Skeletal muscle tissue (tissue), 4 donors: ENCODE results near the gene IL1B. TPM values are rescaled to one million over a fixed set of nuclear protein-coding genes. Genes with fewer than 3 reads are reported as not detected.

Source experiments
- H3K27ac ChIP-seq: one replicate; pipeline ENCODE4 v1.7.0; 2013; ENCODE audit warnings: mild to moderate bottlenecking, low read depth, low read length, inconsistent platforms
- H3K27me3 ChIP-seq, 3 donors: one replicate each; pipeline ENCODE4 v1.7.0; 2013; ENCODE audit warnings: low read length in 3 of 3; ENCODE audit not compliant: control insufficient read depth in 3 of 3, insufficient read depth in 3 of 3
- H3K36me3 ChIP-seq, 3 donors: one replicate each; pipeline ENCODE4 v1.7.0; 2013; ENCODE audit warnings: low read length in 3 of 3; ENCODE audit not compliant: control insufficient read depth in 3 of 3, insufficient read depth in 3 of 3
- H3K4me1 ChIP-seq, 3 donors: one replicate each; pipeline ENCODE4 v1.7.0; 2013; ENCODE audit warnings: low read length in 3 of 3, mild to moderate bottlenecking in 3 of 3; ENCODE audit not compliant: control insufficient read depth in 3 of 3, insufficient read depth in 3 of 3
- H3K4me3 ChIP-seq, 3 donors: one replicate each; pipeline ENCODE4 v1.7.0; 2013; ENCODE audit warnings: low read length in 3 of 3
- H3K9ac ChIP-seq, 3 donors: one replicate each; pipeline ENCODE4 v1.7.0; 2013; ENCODE audit warnings: low read length in 3 of 3, mild to moderate bottlenecking in 3 of 3, moderate library complexity in 2 of 3, low read depth in 1 of 3
- H3K9me3 ChIP-seq, 3 donors: one replicate each; pipeline ENCODE4 v1.7.0; 2013; ENCODE audit warnings: low read length in 3 of 3; ENCODE audit not compliant: control insufficient read depth in 3 of 3
- total RNA-seq: library from RNA; depleted of rRNA; stranded (reverse); fragments of >200 nt; gene quantifications from one replicate; pipeline ENCODE4 v1.2.3, GENCODE V29; 2014
- donor health status: Osteomylitis.

IL1B gene
- total RNA-seq, 1 donor from 2014 or later: 1.0 TPM

- no peaks in the 10 kb centered on the region for H3K9me3 ChIP-seq
- H3K36me3 ChIP-seq: no peaks in the 10 kb centered on the region
- no peak overlapping the region for H3K27ac ChIP-seq
- H3K4me3 ChIP-seq: no peak overlapping the region
- no peaks in the 10 kb centered on the region for H3K4me1 ChIP-seq
- H3K9ac ChIP-seq: no peak overlapping the region
- no peaks in the 10 kb centered on the region for H3K27me3 ChIP-seq
These were observed 17.5 kb downstream of the IL1B start for GRCh38 chr2:112819081-112819480.

GRCh38 chr2:112818094-112818902 is 18.3 kb downstream of the IL1B start:
- H3K4me1 ChIP-seq: peaks cover 0 to 2% (median 0%) of the 10 kb centered on the region in 3 donors
- H3K9me3 ChIP-seq: no peaks in the 10 kb centered on the region
- no peak overlapping the region for H3K27ac ChIP-seq
- H3K9ac ChIP-seq: no peak overlapping the region
- H3K27me3 ChIP-seq: no peaks in the 10 kb centered on the region
- H3K4me3 ChIP-seq: no peak overlapping the region
- no peaks in the 10 kb centered on the region for H3K36me3 ChIP-seq

- H3K9ac ChIP-seq: no peak overlapping the region
- H3K27me3 ChIP-seq: no peaks in the 10 kb centered on the region
- no peaks in the 10 kb centered on the region for H3K9me3 ChIP-seq
- H3K4me3 ChIP-seq: no peak overlapping the region
- peaks cover 4 to 9% (median 8%) of the 10 kb centered on the region in 3 donors for H3K4me1 ChIP-seq
- H3K27ac ChIP-seq: no peak overlapping the region
- no peaks in the 10 kb centered on the region for H3K36me3 ChIP-seq
These were observed 19.4 kb downstream of the IL1B start for GRCh38 chr2:112817082-112817689.

GRCh38 chr2:112814278-112814677 is 22.3 kb downstream of the IL1B start:
- Histone ChIP-seq H3K36me3 (no peaks in the 10 kb centered on the region), H3K9me3 (no peaks in the 10 kb centered on the region), H3K9ac (no peak overlapping the region), H3K4me3 (no peak overlapping the region), H3K27ac (no peak overlapping the region), H3K4me1 (peaks cover 4 to 17% (median 15%) of the 10 kb centered on the region in 3 donors), H3K27me3 (no peaks in the 10 kb centered on the region)

GRCh38 chr2:112813280-112813966 is 23.2 kb downstream of the IL1B start:
- H3K27ac ChIP-seq: no peak overlapping the region
- no peaks in the 10 kb centered on the region for H3K27me3 ChIP-seq
- H3K4me3 ChIP-seq: no peak overlapping the region
- H3K36me3 ChIP-seq: no peaks in the 10 kb centered on the region
- H3K4me1 ChIP-seq: peaks cover 4 to 17% (median 15%) of the 10 kb centered on the region in 3 donors
- no peak overlapping the region for H3K9ac ChIP-seq
- H3K9me3 ChIP-seq: no peaks in the 10 kb centered on the region

- Histone ChIP-seq H3K9ac (no peak overlapping the region), H3K9me3 (no peaks in the 10 kb centered on the region), H3K27me3 (no peaks in the 10 kb centered on the region), H3K4me1 (peaks cover 4 to 17% (median 15%) of the 10 kb centered on the region in 3 donors), H3K27ac (no peak overlapping the region), H3K36me3 (no peaks in the 10 kb centered on the region), H3K4me3 (no peak overlapping the region)
These were observed 24.0 kb downstream of the IL1B start for GRCh38 chr2:112812318-112813267.

- peak overlapping the region in 1 of 3 donors; percentile 22 for H3K4me3 ChIP-seq
- no peaks in the 10 kb centered on the region for H3K9me3 ChIP-seq
- no peaks in the 10 kb centered on the region for H3K27me3 ChIP-seq
- H3K9ac ChIP-seq: no peak overlapping the region
- H3K36me3 ChIP-seq: no peaks in the 10 kb centered on the region
- H3K27ac ChIP-seq: no peak overlapping the region
- H3K4me1 ChIP-seq: peaks cover 4 to 17% (median 15%) of the 10 kb centered on the region in 3 donors
These were observed 24.7 kb downstream of the IL1B start for GRCh38 chr2:112811841-112812306.

- Histone ChIP-seq H3K4me1 (peaks cover 4 to 17% (median 15%) of the 10 kb centered on the region in 3 donors), H3K9me3 (no peaks in the 10 kb centered on the region), H3K27me3 (no peaks in the 10 kb centered on the region), H3K36me3 (no peaks in the 10 kb centered on the region), H3K9ac (no peak overlapping the region), H3K27ac (no peak overlapping the region), H3K4me3 (peak overlapping the region in 1 of 3 donors; percentile 22)
These were observed 25.2 kb downstream of the IL1B start for GRCh38 chr2:112811276-112811831.

GRCh38 chr2:112809112-112809511 is 27.5 kb downstream of the IL1B start:
- no peaks in the 10 kb centered on the region for H3K9me3 ChIP-seq
- H3K27me3 ChIP-seq: no peaks in the 10 kb centered on the region
- H3K4me3 ChIP-seq: no peak overlapping the region
- H3K36me3 ChIP-seq: no peaks in the 10 kb centered on the region
- peaks cover 4 to 17% (median 15%) of the 10 kb centered on the region in 3 donors for H3K4me1 ChIP-seq
- H3K9ac ChIP-seq: no peak overlapping the region
- H3K27ac ChIP-seq: no peak overlapping the region
